ENCODE results near the gene RAP1B.

The RAP1B gene

GRCh38 chr12:68620519-68621471, 10.1 kb downstream of the RAP1B start:
- TF ChIP-seq, protein P1, sequence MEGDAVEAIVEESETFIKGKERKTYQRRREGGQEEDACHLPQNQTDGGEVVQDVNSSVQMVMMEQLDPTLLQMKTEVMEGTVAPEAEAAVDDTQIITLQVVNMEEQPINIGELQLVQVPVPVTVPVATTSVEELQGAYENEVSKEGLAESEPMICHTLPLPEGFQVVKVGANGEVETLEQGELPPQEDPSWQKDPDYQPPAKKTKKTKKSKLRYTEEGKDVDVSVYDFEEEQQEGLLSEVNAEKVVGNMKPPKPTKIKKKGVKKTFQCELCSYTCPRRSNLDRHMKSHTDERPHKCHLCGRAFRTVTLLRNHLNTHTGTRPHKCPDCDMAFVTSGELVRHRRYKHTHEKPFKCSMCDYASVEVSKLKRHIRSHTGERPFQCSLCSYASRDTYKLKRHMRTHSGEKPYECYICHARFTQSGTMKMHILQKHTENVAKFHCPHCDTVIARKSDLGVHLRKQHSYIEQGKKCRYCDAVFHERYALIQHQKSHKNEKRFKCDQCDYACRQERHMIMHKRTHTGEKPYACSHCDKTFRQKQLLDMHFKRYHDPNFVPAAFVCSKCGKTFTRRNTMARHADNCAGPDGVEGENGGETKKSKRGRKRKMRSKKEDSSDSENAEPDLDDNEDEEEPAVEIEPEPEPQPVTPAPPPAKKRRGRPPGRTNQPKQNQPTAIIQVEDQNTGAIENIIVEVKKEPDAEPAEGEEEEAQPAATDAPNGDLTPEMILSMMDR (IDR thresholded peaks at IDR 0.05; ENCODE audit: extremely low read depth, insufficient read depth, missing control alignments) = no peak
- in situ Hi-C loops (cut with MboI; ENCODE audit: low pct_unique_long_range_greater_than_20kb, low sequenced_read_pairs, unreplicated experiment) = loop anchor here (25.0 kb wide), 1 partner anchor 258 kb away; no protein-coding TSS in a partner anchor
- no peak for DNase-seq (ENCODE audit: low spot score)

DNA sequence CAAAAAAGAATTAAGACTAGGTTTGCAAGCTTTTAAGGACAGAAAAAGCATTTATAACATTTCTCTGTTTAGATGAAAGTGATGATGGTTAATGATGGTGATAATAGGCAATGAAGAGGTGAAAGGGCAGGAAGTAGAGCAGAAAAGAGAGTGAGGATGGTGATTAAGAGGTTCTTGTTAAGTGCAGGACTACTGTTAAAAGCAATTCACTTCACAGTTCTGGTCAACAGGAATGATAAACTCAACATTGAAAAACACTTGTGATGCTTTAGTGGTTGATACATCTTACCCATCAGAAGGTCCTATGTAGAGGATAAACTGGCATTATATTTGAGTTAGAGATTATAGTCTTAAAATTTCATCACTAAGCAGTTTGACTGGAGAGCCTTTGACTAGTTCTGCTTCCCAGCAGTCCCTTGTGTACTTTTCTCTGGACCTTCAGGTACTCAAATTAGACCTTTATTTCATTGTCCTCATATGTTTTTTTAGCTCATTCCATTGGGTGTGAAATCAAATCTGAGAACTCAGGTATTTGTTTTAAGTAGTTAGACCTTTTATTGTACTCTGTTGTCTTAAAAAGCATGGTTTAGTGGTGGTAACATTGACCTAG, 10.9 kb downstream of the RAP1B start:
- DNase-seq (ENCODE audit: low spot score) = no peak
- in situ Hi-C loops (cut with MboI; ENCODE audit: low pct_unique_long_range_greater_than_20kb, low sequenced_read_pairs, unreplicated experiment) = loop anchor here (25.0 kb wide), 1 partner anchor 259 kb away; no protein-coding TSS in a partner anchor
- TF ChIP-seq, protein P1 (IDR thresholded peaks at IDR 0.05; ENCODE audit: extremely low read depth, insufficient read depth, missing control alignments) = no peak

DNA sequence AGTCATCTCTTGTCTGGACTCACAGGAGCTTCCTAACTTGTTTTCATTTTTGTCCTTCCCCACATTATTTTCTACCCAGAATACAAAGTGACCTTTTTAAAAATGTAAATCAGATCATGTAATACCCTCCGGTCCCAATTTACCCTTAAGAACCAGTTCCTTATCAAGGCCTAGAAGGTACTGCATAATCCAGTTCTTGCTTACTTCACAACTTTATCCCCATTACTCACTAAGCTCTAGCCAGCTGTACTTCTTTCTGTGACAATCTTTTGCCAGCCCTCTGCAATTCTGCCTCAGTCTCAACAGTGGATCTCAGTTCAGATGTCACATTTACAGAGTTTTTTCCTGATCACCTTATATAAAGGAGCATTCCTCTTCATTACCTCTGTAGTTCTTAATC, 11.6 kb downstream of the RAP1B start:
- TF ChIP-seq, protein P1 (IDR thresholded peaks at IDR 0.05; ENCODE audit: extremely low read depth, insufficient read depth, missing control alignments) = no peak
- DNase-seq (ENCODE audit: low spot score) = no peak
- in situ Hi-C loops (cut with MboI; ENCODE audit: low pct_unique_long_range_greater_than_20kb, low sequenced_read_pairs, unreplicated experiment) = loop anchor here (25.0 kb wide), 1 partner anchor 260 kb away; no protein-coding TSS in a partner anchor

DNA sequence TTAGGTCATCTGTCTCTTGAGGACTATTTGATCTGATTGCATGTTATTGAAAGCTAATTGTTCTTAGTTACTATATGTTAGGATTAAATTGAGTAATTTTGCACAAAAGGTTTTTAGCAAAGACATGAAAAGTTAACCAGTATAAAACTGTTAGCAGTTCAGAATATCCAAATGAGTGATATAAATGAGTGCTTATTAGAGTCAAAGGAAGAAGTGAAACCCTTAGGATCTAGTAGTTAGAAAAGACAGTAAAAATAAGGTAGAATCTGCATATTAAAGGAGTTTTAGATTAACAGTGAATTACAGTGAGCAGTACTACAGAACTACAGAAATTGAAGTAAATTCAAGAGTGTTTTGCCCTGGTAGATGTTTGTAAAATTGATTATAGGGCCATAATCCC, 12.4 kb downstream of the RAP1B start:
- in situ Hi-C loops (cut with MboI; ENCODE audit: low pct_unique_long_range_greater_than_20kb, low sequenced_read_pairs, unreplicated experiment) = loop anchor here (25.0 kb wide), 1 partner anchor 261 kb away; no protein-coding TSS in a partner anchor
- no peak for DNase-seq (ENCODE audit: low spot score)
- TF ChIP-seq, protein P1 (IDR thresholded peaks at IDR 0.05; ENCODE audit: extremely low read depth, insufficient read depth, missing control alignments) = no peak

DNA sequence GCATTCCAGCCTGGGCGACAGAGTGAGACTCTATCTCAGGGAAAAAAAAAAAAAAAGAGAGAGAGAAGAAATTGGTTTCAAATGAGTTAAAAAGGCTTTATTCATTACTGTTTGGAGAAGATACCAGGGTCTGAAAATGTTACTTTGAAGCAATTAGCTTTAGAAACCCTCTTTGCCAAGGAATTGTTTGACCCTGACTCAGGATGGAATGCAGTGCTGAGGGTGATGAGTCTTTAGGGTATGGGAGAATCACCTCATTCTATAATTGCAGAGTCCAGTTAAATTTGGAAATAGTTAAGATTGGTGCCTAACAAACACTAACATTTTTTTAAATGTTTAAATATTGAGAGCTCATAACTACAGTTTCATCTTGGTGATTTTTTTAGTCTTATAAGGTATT, 13.3 kb downstream of the RAP1B start:
- no peak for DNase-seq (ENCODE audit: low spot score)
- in situ Hi-C loops (cut with MboI; ENCODE audit: low pct_unique_long_range_greater_than_20kb, low sequenced_read_pairs, unreplicated experiment) = loop anchor here (25.0 kb wide), 1 partner anchor 262 kb away; no protein-coding TSS in a partner anchor
- TF ChIP-seq, protein P1 (IDR thresholded peaks at IDR 0.05; ENCODE audit: extremely low read depth, insufficient read depth, missing control alignments) = no peak

DNA sequence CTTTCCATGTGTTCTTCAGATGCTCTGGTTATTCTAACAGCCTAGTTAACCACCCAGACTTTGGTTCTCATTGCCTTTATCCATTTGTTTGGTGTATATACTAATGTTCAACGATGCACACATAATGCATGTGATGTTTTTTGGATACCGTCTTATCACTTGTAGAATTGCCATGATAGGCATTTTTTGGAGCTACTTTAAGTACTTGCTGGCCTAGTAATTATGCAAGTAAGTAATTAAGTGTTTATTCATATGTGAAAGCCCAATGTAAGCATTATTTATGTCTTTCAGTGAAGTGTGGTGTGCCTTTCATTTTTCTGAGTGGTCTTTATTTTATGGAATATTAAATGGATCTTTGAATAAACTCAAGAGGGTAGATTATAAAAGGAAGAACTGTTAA, 14.2 kb downstream of the RAP1B start:
- TF ChIP-seq, protein P1 (IDR thresholded peaks at IDR 0.05; ENCODE audit: extremely low read depth, insufficient read depth, missing control alignments) = no peak
- no peak for DNase-seq (ENCODE audit: low spot score)
- in situ Hi-C loops (cut with MboI; ENCODE audit: low pct_unique_long_range_greater_than_20kb, low sequenced_read_pairs, unreplicated experiment) = loop anchor here (25.0 kb wide), 1 partner anchor 263 kb away; no protein-coding TSS in a partner anchor

All from GM13977 (cell line).